Measurements from ENCODE around the gene SRCIN1. TPM values are rescaled to one million over a fixed set of nuclear protein-coding genes. Genes with fewer than 3 reads are reported as not detected.

Gene SRCIN1
- polyA plus RNA-seq, 6 donors from 2014 or later, result not detected

- DNase-seq (no peak), ATAC-seq (ENCODE audit: low read depth in 2 of 2) (no peak)
- Mint-ChIP-seq H3K27ac (no peak overlapping the region), H3K36me3 (no peaks in the 10 kb centered on the region), H3K4me1 (peaks cover 17 to 28% (median 20%) of the 10 kb centered on the region in 3 donors), H3K9me3 (no peaks in the 10 kb centered on the region), H3K4me3 (peak overlapping the region in 1 of 8 donors; percentile 39), H3K27me3 (peaks cover 53 to 88% (median 87%) of the 10 kb centered on the region in 3 donors)
These were observed 4.0 kb downstream of the SRCIN1 start for GRCh38 chr17:38601539-38602351.

GRCh38 chr17:38600906-38601305 is 4.8 kb downstream of the SRCIN1 start:
- peaks cover 9 to 25% (median 13%) of the 10 kb centered on the region in 3 donors for H3K4me1 Mint-ChIP-seq
- no peak for DNase-seq
- no peaks in the 10 kb centered on the region for H3K36me3 Mint-ChIP-seq
- no peaks in the 10 kb centered on the region for H3K9me3 Mint-ChIP-seq
- peak overlapping the region in 1 of 8 donors; percentile 21 for H3K4me3 Mint-ChIP-seq
- no peak overlapping the region for H3K27ac Mint-ChIP-seq
- ATAC-seq (ENCODE audit: low read depth in 2 of 2), result no peak
- H3K27me3 Mint-ChIP-seq, result peaks cover 60 to 94% (median 88%) of the 10 kb centered on the region in 3 donors

- Mint-ChIP-seq H3K27me3 (peaks cover 65 to 94% (median 92%) of the 10 kb centered on the region in 3 donors), H3K4me1 (peaks cover 9 to 25% (median 10%) of the 10 kb centered on the region in 3 donors), H3K36me3 (no peaks in the 10 kb centered on the region)
These were observed 5.3 kb downstream of the SRCIN1 start for GRCh38 chr17:38600416-38600815.

GRCh38 chr17:38599398-38599856 is 6.3 kb downstream of the SRCIN1 start:
- ATAC-seq (ENCODE audit: low read depth in 2 of 2) (no peak), DNase-seq (no peak)
- H3K4me1 Mint-ChIP-seq, result peaks cover 5 to 20% (median 9%) of the 10 kb centered on the region in 3 donors
- H3K27me3 Mint-ChIP-seq, result peaks cover 73 to 98% (median 96%) of the 10 kb centered on the region in 3 donors
- H3K36me3 Mint-ChIP-seq, result no peaks in the 10 kb centered on the region
- H3K27ac Mint-ChIP-seq, result no peak overlapping the region
- peaks cover 0 to 1% (median 0%) of the 10 kb centered on the region in 7 donors for H3K9me3 Mint-ChIP-seq
- no peak overlapping the region for H3K4me3 Mint-ChIP-seq

More at GRCh38 chr17:38600416-38600815, 5.3 kb downstream of the SRCIN1 start:
- Mint-ChIP-seq H3K4me3 (no peak overlapping the region), H3K27ac (no peak overlapping the region), H3K9me3 (peaks cover 0 to 1% (median 0%) of the 10 kb centered on the region in 7 donors)
- DNase-seq, result no peak
- ATAC-seq (ENCODE audit: low read depth in 2 of 2), result no peak

GRCh38 chr17:38598995-38599394 is 6.8 kb downstream of the SRCIN1 start:
- DNase-seq, result no peak
- peaks cover 72 to 99% (median 98%) of the 10 kb centered on the region in 3 donors for H3K27me3 Mint-ChIP-seq
- no peaks in the 10 kb centered on the region for H3K36me3 Mint-ChIP-seq
- ATAC-seq (ENCODE audit: low read depth in 2 of 2), result no peak
- H3K27ac Mint-ChIP-seq, result no peak overlapping the region
- peaks cover 0 to 1% (median 0%) of the 10 kb centered on the region in 7 donors for H3K9me3 Mint-ChIP-seq
- no peak overlapping the region for H3K4me3 Mint-ChIP-seq
- H3K4me1 Mint-ChIP-seq, result peaks cover 5 to 20% (median 9%) of the 10 kb centered on the region in 3 donors

GRCh38 chr17:38598536-38598935 is 7.2 kb downstream of the SRCIN1 start:
- ATAC-seq (ENCODE audit: low read depth in 2 of 2) (no peak), DNase-seq (no peak)
- Mint-ChIP-seq H3K9me3 (peaks cover 0 to 1% (median 0%) of the 10 kb centered on the region in 7 donors), H3K27me3 (peaks cover 71 to 99% (median 98%) of the 10 kb centered on the region in 3 donors), H3K4me3 (no peak overlapping the region), H3K27ac (no peak overlapping the region), H3K4me1 (peaks cover 5 to 17% (median 9%) of the 10 kb centered on the region in 3 donors), H3K36me3 (no peaks in the 10 kb centered on the region)

- peaks cover 7 to 13% (median 12%) of the 10 kb centered on the region in 3 donors for H3K4me1 Mint-ChIP-seq
- H3K27me3 Mint-ChIP-seq, result peaks cover 73 to 100% (median 98%) of the 10 kb centered on the region in 3 donors
- ATAC-seq (ENCODE audit: low read depth in 2 of 2) (no peak), DNase-seq (no peak)
- peak overlapping the region in 1 of 6 donors; percentile 13 for H3K27ac Mint-ChIP-seq
- H3K9me3 Mint-ChIP-seq, result peaks cover 0 to 1% (median 0%) of the 10 kb centered on the region in 7 donors
- H3K4me3 Mint-ChIP-seq, result no peak overlapping the region
- H3K36me3 Mint-ChIP-seq, result no peaks in the 10 kb centered on the region
These were observed 8.4 kb downstream of the SRCIN1 start for GRCh38 chr17:38597375-38597774.

GRCh38 chr17:38596651-38597050 is 9.1 kb downstream of the SRCIN1 start:
- H3K4me3 Mint-ChIP-seq, result no peak overlapping the region
- H3K27ac Mint-ChIP-seq, result no peak overlapping the region
- H3K4me1 Mint-ChIP-seq, result peaks cover 11 to 17% (median 14%) of the 10 kb centered on the region in 3 donors
- peaks cover 0 to 1% (median 0%) of the 10 kb centered on the region in 7 donors for H3K9me3 Mint-ChIP-seq
- no peaks in the 10 kb centered on the region for H3K36me3 Mint-ChIP-seq
- ATAC-seq (ENCODE audit: low read depth in 2 of 2) (no peak), DNase-seq (no peak)
- H3K27me3 Mint-ChIP-seq, result peaks cover 67 to 100% (median 98%) of the 10 kb centered on the region in 3 donors

- ATAC-seq (ENCODE audit: low read depth in 2 of 2), result no peak
- H3K27me3 Mint-ChIP-seq, result peaks cover 70 to 100% (median 97%) of the 10 kb centered on the region in 3 donors
- H3K4me3 Mint-ChIP-seq, result no peak overlapping the region
- H3K9me3 Mint-ChIP-seq, result peaks cover 0 to 1% (median 0%) of the 10 kb centered on the region in 7 donors
- no peak for DNase-seq
- no peak overlapping the region for H3K27ac Mint-ChIP-seq
- H3K36me3 Mint-ChIP-seq, result no peaks in the 10 kb centered on the region
- peaks cover 17 to 18% (median 17%) of the 10 kb centered on the region in 3 donors for H3K4me1 Mint-ChIP-seq
These were observed 9.9 kb downstream of the SRCIN1 start for GRCh38 chr17:38595892-38596291.

GRCh38 chr17:38594152-38594551 is 11.6 kb downstream of the SRCIN1 start:
- Mint-ChIP-seq H3K9me3 (peaks cover 0 to 1% (median 0%) of the 10 kb centered on the region in 7 donors), H3K27ac (no peak overlapping the region), H3K27me3 (peaks cover 67 to 97% (median 85%) of the 10 kb centered on the region in 3 donors), H3K36me3 (no peaks in the 10 kb centered on the region), H3K4me3 (no peak overlapping the region), H3K4me1 (peaks cover 17 to 20% (median 20%) of the 10 kb centered on the region in 3 donors)
- no peak for DNase-seq
- no peak for ATAC-seq (ENCODE audit: low read depth in 2 of 2)

GRCh38 chr17:38592487-38592886 is 13.3 kb downstream of the SRCIN1 start:
- Mint-ChIP-seq H3K4me1 (peaks cover 20 to 23% (median 20%) of the 10 kb centered on the region in 3 donors), H3K9me3 (peaks cover 0 to 1% (median 0%) of the 10 kb centered on the region in 7 donors), H3K27ac (no peak overlapping the region), H3K4me3 (no peak overlapping the region), H3K36me3 (no peaks in the 10 kb centered on the region), H3K27me3 (peaks cover 73 to 97% (median 85%) of the 10 kb centered on the region in 3 donors)
- DNase-seq, result no peak
- no peak for ATAC-seq (ENCODE audit: low read depth in 2 of 2)

GRCh38 chr17:38591759-38592241 is 14.0 kb downstream of the SRCIN1 start:
- no peaks in the 10 kb centered on the region for H3K36me3 Mint-ChIP-seq
- H3K27me3 Mint-ChIP-seq, result peaks cover 70 to 97% (median 85%) of the 10 kb centered on the region in 3 donors
- H3K9me3 Mint-ChIP-seq, result peaks cover 0 to 1% (median 0%) of the 10 kb centered on the region in 7 donors
- H3K4me1 Mint-ChIP-seq, result peaks cover 20 to 23% (median 20%) of the 10 kb centered on the region in 3 donors
- peak overlapping the region in 2 of 6 donors; percentile 7 to 82 for H3K27ac Mint-ChIP-seq
- peak; percentile 25 to 38 for ATAC-seq (ENCODE audit: low read depth in 2 of 2)
- no peak for DNase-seq
- H3K4me3 Mint-ChIP-seq, result peak overlapping the region in 2 of 8 donors; percentile 12 to 69

GRCh38 chr17:38590988-38591758 is 14.6 kb downstream of the SRCIN1 start:
- Mint-ChIP-seq H3K27me3 (peaks cover 63 to 97% (median 85%) of the 10 kb centered on the region in 3 donors), H3K27ac (peak overlapping the region in 2 of 6 donors; percentile 82 to 83), H3K9me3 (peaks cover 0 to 1% (median 0%) of the 10 kb centered on the region in 7 donors), H3K4me1 (peaks cover 20 to 23% (median 20%) of the 10 kb centered on the region in 3 donors), H3K36me3 (no peaks in the 10 kb centered on the region), H3K4me3 (peak overlapping the region in 1 of 8 donors; percentile 69)
- ATAC-seq (ENCODE audit: low read depth in 2 of 2) (peak; percentile 68 to 80), DNase-seq (peak; percentile 22)

Data from naive B cell (primary cell).